ENCODE data around the gene WIPI1. TPM values are rescaled to one million over a fixed set of nuclear protein-coding genes. Genes with fewer than 3 reads are reported as not detected.

WIPI1 gene
- total and polyA plus RNA-seq, 2 of the 13 experiments (the other 11 are each of a cell fraction or from before 2014, with no cell fraction given), result 29.4 to 141 TPM

DNA sequence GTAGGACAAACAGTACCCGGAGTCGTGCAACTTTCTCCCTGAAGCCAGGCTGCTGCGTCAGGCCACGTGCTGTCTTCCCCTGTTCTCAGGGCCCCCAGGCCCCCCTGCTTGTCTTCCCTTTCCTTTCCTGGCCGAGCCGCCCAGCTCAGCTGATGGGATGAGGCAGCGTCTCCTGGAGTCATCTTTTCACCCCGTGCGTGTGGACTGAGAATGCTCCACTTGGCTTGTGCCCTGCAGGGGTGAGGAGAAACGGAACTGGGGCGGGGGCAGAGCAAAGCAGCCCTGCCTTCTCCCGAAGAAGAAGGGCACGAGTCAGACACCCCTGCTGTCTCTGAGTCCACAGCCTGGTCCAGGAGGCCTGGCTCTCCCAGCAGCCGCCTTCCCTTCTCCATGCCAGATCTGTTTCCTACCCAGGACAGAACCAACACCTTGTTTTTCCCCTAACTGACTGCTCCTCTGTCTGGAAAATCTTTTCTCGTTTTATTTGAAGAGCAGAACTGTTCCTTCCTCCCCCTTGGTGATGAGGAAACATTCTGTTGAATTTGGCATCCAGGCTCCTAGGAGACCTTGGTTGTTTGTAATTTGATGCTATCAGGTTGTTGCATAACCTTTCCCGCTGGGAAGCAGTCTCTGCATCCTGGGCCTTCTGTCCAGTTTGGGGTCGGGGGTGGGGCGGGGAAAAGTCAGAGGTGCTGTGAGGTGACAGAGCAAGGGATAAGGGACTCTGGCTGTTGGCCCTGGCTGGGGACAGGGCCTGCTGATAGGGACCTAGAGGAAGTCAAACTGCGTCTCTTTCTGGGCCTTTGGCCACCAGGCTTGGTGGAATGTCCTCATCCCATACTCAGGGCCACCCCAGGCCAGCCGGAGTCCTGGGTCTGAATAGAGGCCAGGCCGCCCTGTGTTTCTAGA is 78.8 kb downstream of the WIPI1 start (continued):
- TF ChIP-seq XRCC5 (optimal IDR thresholded peaks at IDR 0.05; ENCODE audit: low read length), result peak; percentile 13
- TF ChIP-seq CBFB (CRISPR knock-in tag; IDR thresholded peaks at IDR 0.05), result no peak; the same call in none of the 2 replicates
- TF ChIP-seq ZNF782 (CRISPR knock-in tag; IDR thresholded peaks at IDR 0.05; ENCODE audit: borderline replicate concordance), result peak; percentile 28; the same call in 1 of the 2 replicates
- no peak for TF ChIP-seq ZNF770 (CRISPR knock-in tag; IDR thresholded peaks at IDR 0.05)
- no peak for TF ChIP-seq ZNF326 (CRISPR knock-in tag; IDR thresholded peaks at IDR 0.05; ENCODE audit: borderline replicate concordance)
- 0 out of 2 replicates have a peak, but pooled peaks have one; percentile 64 for TF ChIP-seq ZNF576 (CRISPR knock-in tag; IDR thresholded peaks at IDR 0.05)
- TF ChIP-seq ZNF749 (CRISPR knock-in tag; IDR thresholded peaks at IDR 0.05; ENCODE audit: borderline replicate concordance), result peak; percentile 88; the same call in 1 of the 2 replicates
- peak; percentile 81 for TF ChIP-seq CCDC6 (CRISPR knock-in tag; IDR thresholded peaks at IDR 0.05)
- peak; percentile 32; the same call in 1 of the 2 replicates for TF ChIP-seq ARHGAP35 (CRISPR knock-in tag; IDR thresholded peaks at IDR 0.05; ENCODE audit: borderline replicate concordance)
- peak; percentile 89 for TF ChIP-seq ZZZ3 (CRISPR knock-in tag; IDR thresholded peaks at IDR 0.05; ENCODE audit: borderline replicate concordance)
- peak; percentile 80 for TF ChIP-seq SKIL (CRISPR knock-in tag; IDR thresholded peaks at IDR 0.05; ENCODE audit: borderline replicate concordance)
- no peak for TF ChIP-seq SCMH1 (CRISPR knock-in tag; IDR thresholded peaks at IDR 0.05; ENCODE audit: borderline replicate concordance)
- peak; percentile 93 for TF ChIP-seq NCOR1 (IDR thresholded peaks at IDR 0.05; ENCODE audit: borderline replicate concordance, low read length)
- 0 out of 2 replicates have a peak, but pooled peaks have one; percentile 90 for TF ChIP-seq ZNF589 (CRISPR knock-in tag; conservative IDR thresholded peaks at IDR 0.05)
- no peak for TF ChIP-seq GLMP (CRISPR knock-in tag; IDR thresholded peaks at IDR 0.05; ENCODE audit: borderline replicate concordance)
- 0 out of 2 replicates have a peak, but pooled peaks have one; percentile 87 for TF ChIP-seq ZNF83 (CRISPR knock-in tag; IDR thresholded peaks at IDR 0.05; ENCODE audit: borderline replicate concordance)
- TF ChIP-seq ZNF549 (CRISPR knock-in tag; IDR thresholded peaks at IDR 0.05), result no peak
- peak; percentile 51; the same call in 1 of the 2 replicates for TF ChIP-seq STAT5B (CRISPR knock-in tag; IDR thresholded peaks at IDR 0.05)
- TF ChIP-seq ZNF672 (CRISPR knock-in tag; IDR thresholded peaks at IDR 0.05), result no peak
- 0 out of 2 replicates have a peak, but pooled peaks have one; percentile 45 for TF ChIP-seq FIP1L1 (IDR thresholded peaks at IDR 0.05; ENCODE audit: borderline replicate concordance, insufficient read depth, low read depth, low read length)
- TF ChIP-seq RELA (CRISPR knock-in tag; IDR thresholded peaks at IDR 0.05), result no peak
- no peak; the same call in 1 of the 2 replicates for TF ChIP-seq ZNF343 (CRISPR knock-in tag; IDR thresholded peaks at IDR 0.05)
- TF ChIP-seq ZNF207 (IDR thresholded peaks at IDR 0.05; ENCODE audit: borderline replicate concordance), result no peak

Measured in HepG2 (cell line).